Esophagus muscularis mucosa (tissue), 4 donors: Measurements from ENCODE around the gene NT5C2. TPM values are rescaled to one million over a fixed set of nuclear protein-coding genes. Genes with fewer than 3 reads are reported as not detected.
"Not testable (repeated sequence)": the region's sequence is repeated elsewhere in the genome, so short reads cannot be mapped to it uniquely, and the experiment has no call there.

Experiments used
- DNase-seq: peaks from one replicate; pipeline ENCODE4 v3.0.0-alpha.2; 2017; ENCODE audit errors: extremely low spot score
- H3K27ac ChIP-seq, 4 donors: fragments of 200-600 bp; sonication (generic); replicated peaks in 1 of 4; 1 replicate in 3 of 4; 2 replicates in 1 of 4; pipeline ENCODE4 v1.5.1; 2016 to 2019; ENCODE audit warnings: mild to moderate bottlenecking in 1 of 4
- H3K27me3 ChIP-seq, 4 donors: fragments of 200-600 bp; sonication (generic); one replicate each; pipeline versions ENCODE4 v1.5.1 to v1.6.0; 2016 to 2019
- H3K36me3 ChIP-seq, 4 donors: fragments of 200-600 bp; sonication (generic); one replicate each; pipeline ENCODE4 v1.5.1; 2016 to 2019
- H3K4me1 ChIP-seq, 4 donors: fragments of 200-600 bp; sonication (generic); one replicate each; pipeline ENCODE4 v1.5.1; 2016 to 2019
- H3K4me3 ChIP-seq, 4 donors: fragments of 200-600 bp; sonication (generic); 1 replicate in 2 of 4; 2 replicates in 2 of 4; pipeline ENCODE4 v1.5.1; 2016 to 2019; ENCODE audit warnings: mild to moderate bottlenecking in 4 of 4, moderate library complexity in 1 of 4
- H3K9me3 ChIP-seq, 4 donors: fragments of 200-600 bp; sonication (generic); 1 replicate in 3 of 4; 2 replicates in 1 of 4; pipeline ENCODE4 v1.5.1; 2016 to 2019
- EP300 ChIP-seq: sonication (generic); formaldehyde crosslinking; IDR thresholded peaks from one replicate; pipeline ENCODE4 v1.6.1; 2017; ENCODE audit warnings: antibody characterized with exemption
- POLR2A ChIP-seq: fragments of 450-650 bp; IDR thresholded peaks from one replicate; pipeline ENCODE4 v1.6.1; 2017; ENCODE audit warnings: antibody characterized with exemption, moderate library complexity, mild to moderate bottlenecking, low read depth
- POLR2AphosphoS5 ChIP-seq, 2 donors: sonication (generic); formaldehyde crosslinking; IDR thresholded peaks; one replicate each; pipeline ENCODE4 v1.6.1; 2017; ENCODE audit warnings: antibody characterized with exemption in 2 of 2
- WGBS: methylation state at CpG from one replicate; pipeline ENCODE4 v1.1.5; 2018; 5-methylcytosine and 5-hydroxymethylcytosine counted together
- intact Hi-C: fragments of 100-400 bp; cut with DNase I; formaldehyde crosslinking; loops from one replicate; pipeline ENCODE4 v1.15.1; 2023
- total RNA-seq, 4 donors: library from RNA; depleted of rRNA; stranded (reverse); fragments of >200 nt; gene quantifications; one replicate each; pipeline versions ENCODE4 v1.1.0 to v1.2.1, GENCODE V29; 2016
- TF ChIP-seq, protein P1 (sequence below), 3 experiments: fragments of 200-600 bp in 2 of 3; fragments of 450-650 bp in 1 of 3; sonication (generic) in 2 of 3; IDR thresholded peaks; one replicate each; pipeline ENCODE4 v1.5.1; 2017 to 2019; ENCODE audit warnings: antibody characterized with exemption in 3 of 3, mild to moderate bottlenecking in 2 of 3, moderate library complexity in 1 of 3

Gene NT5C2
- total RNA-seq, 4 donors from 2014 or later = 49.3 to 85.3 (median 66.0) TPM

DNA sequence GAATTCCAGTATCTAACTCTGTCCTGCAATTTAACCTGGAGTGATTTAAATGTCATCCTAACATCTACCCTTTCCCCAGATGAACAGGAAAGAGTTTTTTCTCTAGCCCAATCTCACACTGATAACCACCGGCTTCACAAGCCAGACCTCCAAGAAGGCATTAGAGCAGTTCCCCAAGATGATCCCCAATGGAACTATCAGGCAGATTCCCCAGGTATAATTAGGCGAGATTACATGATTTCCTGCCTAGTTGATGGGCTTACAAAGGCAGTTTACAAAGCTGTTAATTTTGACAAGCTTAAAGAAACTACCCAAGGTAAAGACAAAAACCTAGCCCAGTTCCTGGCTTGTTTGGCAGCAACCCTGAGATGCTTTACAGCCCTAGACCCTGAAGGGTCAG, 14.1 kb upstream of the NT5C2 start:
- no peak for TF ChIP-seq EP300
- TF ChIP-seq, protein P1, sequence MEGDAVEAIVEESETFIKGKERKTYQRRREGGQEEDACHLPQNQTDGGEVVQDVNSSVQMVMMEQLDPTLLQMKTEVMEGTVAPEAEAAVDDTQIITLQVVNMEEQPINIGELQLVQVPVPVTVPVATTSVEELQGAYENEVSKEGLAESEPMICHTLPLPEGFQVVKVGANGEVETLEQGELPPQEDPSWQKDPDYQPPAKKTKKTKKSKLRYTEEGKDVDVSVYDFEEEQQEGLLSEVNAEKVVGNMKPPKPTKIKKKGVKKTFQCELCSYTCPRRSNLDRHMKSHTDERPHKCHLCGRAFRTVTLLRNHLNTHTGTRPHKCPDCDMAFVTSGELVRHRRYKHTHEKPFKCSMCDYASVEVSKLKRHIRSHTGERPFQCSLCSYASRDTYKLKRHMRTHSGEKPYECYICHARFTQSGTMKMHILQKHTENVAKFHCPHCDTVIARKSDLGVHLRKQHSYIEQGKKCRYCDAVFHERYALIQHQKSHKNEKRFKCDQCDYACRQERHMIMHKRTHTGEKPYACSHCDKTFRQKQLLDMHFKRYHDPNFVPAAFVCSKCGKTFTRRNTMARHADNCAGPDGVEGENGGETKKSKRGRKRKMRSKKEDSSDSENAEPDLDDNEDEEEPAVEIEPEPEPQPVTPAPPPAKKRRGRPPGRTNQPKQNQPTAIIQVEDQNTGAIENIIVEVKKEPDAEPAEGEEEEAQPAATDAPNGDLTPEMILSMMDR (IDR thresholded peaks at IDR 0.05) = no peak
- TF ChIP-seq POLR2AphosphoS5 (IDR thresholded peaks at IDR 0.05) = no peak
- TF ChIP-seq POLR2A = no peak
- H3K9me3 ChIP-seq = peaks cover 0 to 13% (median 5%) of the 10 kb centered on the region in 4 donors
- no peak overlapping the region for H3K4me3 ChIP-seq
- WGBS = 84% methylated on average over 2 of the region's 2 CpGs
- DNase-seq = no peak
- no peaks in the 10 kb centered on the region for H3K36me3 ChIP-seq
- no peaks in the 10 kb centered on the region for H3K27me3 ChIP-seq
- no peak overlapping the region for H3K27ac ChIP-seq
- H3K4me1 ChIP-seq = no peaks in the 10 kb centered on the region
- intact Hi-C loops = no loop called here

DNA sequence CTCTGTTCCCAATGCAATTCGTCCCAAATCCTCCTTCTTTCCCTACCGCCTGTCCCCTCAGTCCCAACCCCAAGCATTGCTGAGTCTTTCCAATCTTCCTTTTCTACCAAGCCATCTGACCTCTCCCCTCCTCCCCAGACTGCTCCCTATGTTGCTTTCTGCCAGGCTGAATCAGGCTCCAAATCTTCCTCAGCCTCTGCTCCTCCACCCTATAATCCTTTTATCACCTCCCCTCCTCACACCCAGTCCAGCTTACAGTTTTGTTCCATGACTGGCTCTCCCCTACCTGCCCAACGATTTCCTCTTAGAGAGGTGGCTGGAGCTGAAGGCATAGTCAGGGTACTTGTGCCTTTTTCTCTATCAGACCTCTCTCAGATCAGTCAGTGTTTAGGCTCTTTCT, 13.6 kb upstream of the NT5C2 start:
- H3K27ac ChIP-seq, H3K27me3 ChIP-seq, intact Hi-C loops, H3K36me3 ChIP-seq, H3K4me3 ChIP-seq, DNase-seq, H3K4me1 ChIP-seq: not testable (repeated sequence)
- 78% methylated on average over 3 of the region's 3 CpGs for WGBS
- peaks cover 0 to 13% (median 5%) of the 10 kb centered on the region in 4 donors for H3K9me3 ChIP-seq

DNA sequence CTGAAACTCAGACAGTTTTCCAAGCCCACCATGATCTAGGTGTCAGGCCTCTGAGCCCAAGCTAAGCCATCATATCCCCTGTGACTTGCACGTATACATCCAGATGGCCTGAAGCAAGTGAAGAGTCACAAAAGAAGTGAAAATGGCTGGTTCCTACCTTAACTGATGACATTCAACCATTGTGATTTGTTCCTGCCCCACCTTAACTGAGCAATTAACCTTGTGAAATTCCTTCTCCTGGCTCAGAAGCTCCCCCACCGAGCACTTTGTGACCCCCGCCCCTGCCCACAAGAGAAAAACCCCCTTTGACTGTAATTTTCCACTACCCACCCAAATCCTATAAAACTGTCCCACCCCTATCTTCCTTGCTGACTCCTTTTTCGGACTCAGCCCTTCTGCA, 12.3 kb upstream of the NT5C2 start:
- 92% methylated on average over 4 of the region's 4 CpGs for WGBS
- peaks cover 0 to 11% (median 5%) of the 10 kb centered on the region in 4 donors for H3K9me3 ChIP-seq
- not testable (repeated sequence) for H3K4me3 ChIP-seq

DNA sequence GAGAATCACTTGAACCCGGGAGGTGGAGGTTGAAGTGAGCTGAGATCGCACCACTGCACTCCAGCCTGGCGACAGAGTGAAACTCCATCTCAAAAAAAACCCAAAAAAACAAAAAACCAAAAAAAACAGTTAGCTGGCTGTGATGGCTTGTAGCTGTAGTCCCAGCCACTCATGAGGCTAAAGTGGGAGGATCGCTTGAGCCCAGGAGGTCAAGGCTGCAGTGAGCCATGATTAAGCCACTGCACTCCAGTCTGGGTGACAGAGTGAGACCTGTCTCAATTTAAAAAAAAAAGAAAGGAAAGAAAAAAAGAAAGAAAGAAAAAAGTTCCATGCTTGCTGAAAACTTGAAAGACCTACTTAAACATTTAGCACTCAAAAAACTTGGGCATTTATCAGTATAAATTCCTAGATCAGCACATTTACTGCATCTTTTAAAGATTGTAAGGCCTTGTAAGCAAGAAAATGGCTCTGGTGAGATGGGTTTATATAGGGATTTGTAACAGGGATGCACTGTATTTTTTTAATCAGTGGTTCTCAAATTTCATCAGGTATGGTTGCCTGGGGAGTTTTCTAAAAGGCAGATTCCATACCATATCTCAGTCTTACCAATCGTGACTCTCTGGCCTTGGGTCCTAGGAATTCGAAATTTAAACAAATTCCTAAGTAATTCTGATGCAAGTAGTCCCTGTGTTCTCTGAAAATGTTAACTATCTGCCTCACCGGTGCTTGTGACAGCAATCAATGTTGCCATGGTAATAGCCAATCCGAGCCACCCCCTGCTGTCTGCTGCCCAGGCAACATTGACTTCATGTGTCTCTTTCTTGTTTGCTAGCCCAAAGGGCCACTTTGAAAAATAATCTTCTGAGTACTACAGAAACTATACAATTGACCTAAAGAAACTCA, 11.5 kb upstream of the NT5C2 start:
- no peak overlapping the region for H3K4me3 ChIP-seq
- 71% methylated on average over 8 of the region's 8 CpGs for WGBS
- H3K27me3 ChIP-seq = no peaks in the 10 kb centered on the region
- H3K9me3 ChIP-seq = peaks cover 0 to 4% (median 1%) of the 10 kb centered on the region in 4 donors
- TF ChIP-seq, protein P1 (IDR thresholded peaks at IDR 0.05) = no peak
- TF ChIP-seq EP300 (no peak), POLR2A (no peak), POLR2AphosphoS5 (IDR thresholded peaks at IDR 0.05) (no peak)
- H3K4me1 ChIP-seq = no peaks in the 10 kb centered on the region
- DNase-seq = no peak
- no peaks in the 10 kb centered on the region for H3K36me3 ChIP-seq
- no peak overlapping the region for H3K27ac ChIP-seq
- intact Hi-C loops = no loop called here

More for the DNA sequence above, 12.3 kb upstream of the NT5C2 start:
- H3K36me3 ChIP-seq, H3K27ac ChIP-seq, DNase-seq, H3K4me1 ChIP-seq, intact Hi-C loops, H3K27me3 ChIP-seq: not testable (repeated sequence)

DNA sequence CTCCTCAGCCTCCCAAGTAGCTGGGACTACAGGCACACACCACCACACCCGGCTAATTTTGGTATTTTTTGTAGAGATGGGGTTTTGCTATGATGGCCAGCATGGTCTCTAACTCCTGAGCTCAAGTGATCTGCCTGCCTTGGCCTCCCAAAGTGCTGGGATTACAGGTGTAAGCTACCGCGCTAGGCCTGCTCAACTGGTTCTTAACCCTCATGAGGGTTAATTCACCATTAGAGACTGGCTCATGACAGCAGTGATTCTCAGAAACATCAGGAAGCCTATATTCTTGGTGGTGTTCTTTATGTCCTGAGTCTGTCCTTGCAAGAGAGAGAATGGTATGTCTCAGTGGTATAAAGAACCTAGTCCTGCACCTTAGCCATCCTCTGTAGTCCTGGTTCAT, 10.4 kb upstream of the NT5C2 start:
- Histone ChIP-seq H3K36me3 (no peaks in the 10 kb centered on the region), H3K27ac (no peak overlapping the region), H3K4me3 (no peak overlapping the region), H3K9me3 (no peaks in the 10 kb centered on the region), H3K27me3 (no peaks in the 10 kb centered on the region), H3K4me1 (peaks cover 0 to 2% (median 0%) of the 10 kb centered on the region in 4 donors)
- intact Hi-C loops = no loop called here
- no peak for DNase-seq
- TF ChIP-seq, protein P1 (IDR thresholded peaks at IDR 0.05) = no peak
- TF ChIP-seq EP300 = no peak
- TF ChIP-seq POLR2AphosphoS5 (IDR thresholded peaks at IDR 0.05) = no peak
- no peak for TF ChIP-seq POLR2A
- WGBS = 96% methylated on average over 3 of the region's 3 CpGs

DNA sequence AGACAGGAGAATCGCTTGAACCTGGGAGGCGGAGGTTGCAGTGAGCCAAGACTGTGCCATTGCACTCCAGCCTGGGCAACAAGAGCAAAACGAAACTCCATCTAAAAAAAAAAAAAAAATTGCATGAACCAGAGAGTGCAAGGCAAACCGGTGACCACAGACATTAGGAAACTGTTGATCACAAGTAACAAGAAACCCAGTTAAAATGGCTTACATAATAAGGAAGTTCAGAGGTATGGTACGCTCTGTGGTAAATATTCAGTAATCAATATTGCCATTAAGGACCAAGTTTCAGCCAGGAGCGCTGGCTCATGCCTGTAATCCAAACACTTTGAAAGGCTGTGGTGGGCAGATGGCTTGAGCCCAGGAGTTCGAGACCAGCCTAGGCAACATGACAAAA, 9.2 kb upstream of the NT5C2 start:
- Histone ChIP-seq H3K27ac (no peak overlapping the region), H3K9me3 (no peaks in the 10 kb centered on the region), H3K4me3 (no peak overlapping the region), H3K4me1 (peaks cover 0 to 8% (median 7%) of the 10 kb centered on the region in 4 donors), H3K36me3 (no peaks in the 10 kb centered on the region), H3K27me3 (no peaks in the 10 kb centered on the region)
- no peak for DNase-seq
- 70% methylated on average over 7 of the region's 7 CpGs for WGBS
- TF ChIP-seq EP300 (no peak), POLR2AphosphoS5 (IDR thresholded peaks at IDR 0.05) (no peak), POLR2A (no peak)
- TF ChIP-seq, protein P1 (IDR thresholded peaks at IDR 0.05) = no peak
- intact Hi-C loops = no loop called here
